GM12874 (cell line): ENCODE data around the gene PHKB.

Experiments used
- CTCF ChIP-seq: IDR thresholded peaks from 2 replicates; pipeline ENCODE4 v1.5.1; 2011; ENCODE audit warnings: low read depth, mild to moderate bottlenecking, control low read depth, low read length, moderate library complexity; ENCODE audit not compliant: insufficient read depth

PHKB gene

GRCh38 chr16:47519996-47520679 is 59.0 kb downstream of the PHKB start:
- TF ChIP-seq CTCF, result no peak

- TF ChIP-seq CTCF, result no peak
These were observed 62.3 kb downstream of the PHKB start for GRCh38 chr16:47523342-47524006.

GRCh38 chr16:47524007-47524405 is 62.9 kb downstream of the PHKB start:
- no peak for TF ChIP-seq CTCF

- no peak for TF ChIP-seq CTCF
These were observed 67.3 kb downstream of the PHKB start for GRCh38 chr16:47528431-47528830.

GRCh38 chr16:47533744-47534292 is 72.7 kb downstream of the PHKB start:
- TF ChIP-seq CTCF, result no peak

GRCh38 chr16:47538472-47538871 is 77.3 kb downstream of the PHKB start:
- no peak for TF ChIP-seq CTCF

- TF ChIP-seq CTCF, result no peak
These were observed 92.9 kb downstream of the PHKB start for GRCh38 chr16:47553853-47554564.
